ENCODE measurements around the gene HNRNPLL.

DNA sequence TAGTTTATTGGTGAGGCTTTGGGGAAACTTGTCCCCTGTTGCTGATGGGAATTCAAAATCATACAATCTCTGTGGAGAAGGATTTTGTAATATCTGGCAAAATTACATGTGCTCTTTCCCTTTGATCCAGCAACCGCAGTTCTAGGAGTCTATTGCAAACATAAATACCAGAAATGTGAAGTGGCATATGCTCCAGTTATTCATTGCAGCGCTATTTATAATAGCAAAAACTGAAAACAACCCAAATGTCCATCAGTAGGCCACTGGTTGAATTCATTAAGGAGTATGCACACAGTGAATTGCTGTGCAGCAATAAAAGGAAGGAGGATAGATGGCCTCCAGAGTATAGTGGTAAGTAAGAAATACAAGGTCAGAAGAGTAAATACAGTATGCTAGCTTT lies 76.5 kb downstream of the HNRNPLL start:
- TF ChIP-seq, protein P1, sequence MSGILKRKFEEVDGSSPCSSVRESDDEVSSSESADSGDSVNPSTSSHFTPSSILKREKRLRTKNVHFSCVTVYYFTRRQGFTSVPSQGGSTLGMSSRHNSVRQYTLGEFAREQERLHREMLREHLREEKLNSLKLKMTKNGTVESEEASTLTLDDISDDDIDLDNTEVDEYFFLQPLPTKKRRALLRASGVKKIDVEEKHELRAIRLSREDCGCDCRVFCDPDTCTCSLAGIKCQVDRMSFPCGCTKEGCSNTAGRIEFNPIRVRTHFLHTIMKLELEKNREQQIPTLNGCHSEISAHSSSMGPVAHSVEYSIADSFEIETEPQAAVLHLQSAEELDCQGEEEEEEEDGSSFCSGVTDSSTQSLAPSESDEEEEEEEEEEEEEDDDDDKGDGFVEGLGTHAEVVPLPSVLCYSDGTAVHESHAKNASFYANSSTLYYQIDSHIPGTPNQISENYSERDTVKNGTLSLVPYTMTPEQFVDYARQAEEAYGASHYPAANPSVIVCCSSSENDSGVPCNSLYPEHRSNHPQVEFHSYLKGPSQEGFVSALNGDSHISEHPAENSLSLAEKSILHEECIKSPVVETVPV (CRISPR knock-in tag; IDR thresholded peaks at IDR 0.05), result no peak
- no peak for TF ChIP-seq SNAI2 (CRISPR knock-in tag; IDR thresholded peaks at IDR 0.05)
- no peak for TF ChIP-seq ESRRG (CRISPR knock-in tag; IDR thresholded peaks at IDR 0.05)
- no peak for TF ChIP-seq RARB (CRISPR knock-in tag; IDR thresholded peaks at IDR 0.05)
